Esophagus squamous epithelium (tissue), 5 donors: Measurements from ENCODE around the gene GRN. TPM values are rescaled to one million over a fixed set of nuclear protein-coding genes. Genes with fewer than 3 reads are reported as not detected.

Experiments
- DNase-seq: peaks from one replicate; lab custom pipeline; 2025; lab: John Stamatoyannopoulos, UW
- H3K27ac ChIP-seq, 4 donors: fragments of 200-600 bp; sonication (generic); one replicate each; pipeline ENCODE4 v1.5.1; 2016 to 2019; ENCODE audit warnings: mild to moderate bottlenecking in 1 of 4
- H3K27me3 ChIP-seq, 4 donors: fragments of 200-600 bp; sonication (generic); 1 replicate in 3 of 4; 2 replicates in 1 of 4; pipeline versions ENCODE4 v1.5.1 to v1.6.0; 2017 to 2021; ENCODE audit warnings: antibody characterized with exemption in 1 of 4
- H3K36me3 ChIP-seq, 3 donors: fragments of 200-600 bp; sonication (generic); one replicate each; pipeline ENCODE4 v1.5.1; 2016 to 2019
- H3K4me1 ChIP-seq, 3 donors: fragments of 200-600 bp; sonication (generic); one replicate each; pipeline ENCODE4 v1.5.1; 2017 to 2019
- H3K4me3 ChIP-seq, 4 donors: fragments of 200-600 bp; sonication (generic); 1 replicate in 3 of 4; 2 replicates in 1 of 4; pipeline ENCODE4 v1.5.1; 2016 to 2019; ENCODE audit warnings: mild to moderate bottlenecking in 2 of 4, moderate library complexity in 1 of 4
- H3K9me3 ChIP-seq, 3 donors: fragments of 200-600 bp; sonication (generic); one replicate each; pipeline ENCODE4 v1.5.1; 2016 to 2019
- CTCF ChIP-seq, 6 experiments: fragments of 450-650 bp in 4 of 6; fragments of 200-600 bp in 2 of 6; sonication (generic) in 2 of 6; IDR thresholded peaks; one replicate each; pipeline ENCODE4 v1.5.1; 2016 to 2019; ENCODE audit warnings: antibody characterized with exemption in 6 of 6, mild to moderate bottlenecking in 4 of 6, moderate library complexity in 4 of 6
- POLR2A ChIP-seq, 4 donors: fragments of 450-650 bp; IDR thresholded peaks; one replicate each; pipeline ENCODE4 v1.6.1; 2017; ENCODE audit warnings: antibody characterized with exemption in 4 of 4, mild to moderate bottlenecking in 4 of 4, moderate library complexity in 3 of 4
- WGBS, 2 donors: methylation state at CpG; one replicate each; pipeline ENCODE4 v1.1.5; 2018; 5-methylcytosine and 5-hydroxymethylcytosine counted together
- intact Hi-C: fragments of 100-400 bp; cut with DNase I; formaldehyde crosslinking; loops from one replicate; pipeline ENCODE4 v1.15.0; 2022
- total RNA-seq, 4 donors: library from RNA; depleted of rRNA; stranded (reverse); fragments of >200 nt; gene quantifications; one replicate each; pipeline ENCODE4 v1.1.0, GENCODE V29; 2016
- donor health status: DM: yes; HTN: yes; CAD: no.

The GRN gene
- total RNA-seq, 4 donors from 2014 or later = 428 to 1,204 (median 642) TPM

- peak overlapping the region; percentile 32 to 66 (median 60) for H3K4me3 ChIP-seq
- H3K27me3 ChIP-seq = peaks cover 0 to 23% (median 0%) of the 10 kb centered on the region in 4 donors
- H3K27ac ChIP-seq = peak overlapping the region in 2 of 4 donors; percentile 2 to 61
- DNase-seq = no peak
- WGBS, 2 donors = 8 to 12% methylated on average over 7 to 10 of the region's 68 CpGs
- peaks cover 7 to 20% (median 15%) of the 10 kb centered on the region in 3 donors for H3K4me1 ChIP-seq
- TF ChIP-seq POLR2A (IDR thresholded peaks at IDR 0.05) = peak in 1 of 4 donors; percentile 37
- peak in 1 of 6 experiments; percentile 26 for TF ChIP-seq CTCF (IDR thresholded peaks at IDR 0.05)
- no peaks in the 10 kb centered on the region for H3K36me3 ChIP-seq
- H3K9me3 ChIP-seq = no peaks in the 10 kb centered on the region
- intact Hi-C loops = no loop called here
Observed at GRCh38 chr17:44385287-44386181, 40.4 kb downstream of the GRN start.

GRCh38 chr17:44386182-44386525 lies 41.1 kb downstream of the GRN start:
- H3K27me3 ChIP-seq = peaks cover 0 to 23% (median 0%) of the 10 kb centered on the region in 4 donors
- TF ChIP-seq POLR2A (IDR thresholded peaks at IDR 0.05) (no peak), CTCF (IDR thresholded peaks at IDR 0.05) (no peak)
- 39 to 42% methylated on average over 10 of the region's 10 CpGs for WGBS, 2 donors
- peak overlapping the region in 3 of 4 donors; percentile 56 to 66 (median 65) for H3K4me3 ChIP-seq
- H3K4me1 ChIP-seq = peaks cover 7 to 20% (median 15%) of the 10 kb centered on the region in 3 donors
- no peaks in the 10 kb centered on the region for H3K36me3 ChIP-seq
- intact Hi-C loops = no loop called here
- no peak overlapping the region for H3K27ac ChIP-seq
- no peak for DNase-seq
- H3K9me3 ChIP-seq = no peaks in the 10 kb centered on the region

DNA sequence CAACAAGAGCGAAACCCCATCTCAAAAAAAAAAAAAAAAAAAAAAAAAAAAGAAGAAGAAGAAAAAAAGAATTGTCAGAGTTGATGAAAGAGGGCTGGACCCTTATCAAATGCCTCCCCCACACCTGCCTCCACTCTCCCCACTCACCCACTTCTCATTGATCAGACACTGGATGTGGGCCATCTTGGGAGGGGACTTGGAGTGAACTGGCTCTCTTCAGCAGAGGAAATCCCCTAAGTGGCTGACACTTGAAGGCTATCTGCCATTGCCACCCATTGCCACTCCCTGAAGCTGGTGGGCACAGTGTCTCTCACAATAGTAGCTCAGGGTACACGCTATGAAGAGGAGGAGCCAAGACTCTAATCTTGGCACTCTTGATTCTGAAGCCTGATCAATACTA lies 42.7 kb downstream of the GRN start:
- intact Hi-C loops = no loop called here
- DNase-seq = no peak
- no peaks in the 10 kb centered on the region for H3K9me3 ChIP-seq

GRCh38 chr17:44389281-44389680 lies 44.2 kb downstream of the GRN start, which contains the start of gene ITGA2B:
ITGA2B (minus strand) TSS chr17:44389649; CDS start chr17:44389473, 176 bp downstream.
- no peaks in the 10 kb centered on the region for H3K36me3 ChIP-seq

More for the DNA sequence above, 42.7 kb downstream of the GRN start:
- TF ChIP-seq POLR2A (IDR thresholded peaks at IDR 0.05) (no peak), CTCF (IDR thresholded peaks at IDR 0.05) (no peak)
- Histone ChIP-seq H3K36me3 (no peaks in the 10 kb centered on the region), H3K4me3 (no peak overlapping the region), H3K4me1 (peaks cover 7 to 20% (median 15%) of the 10 kb centered on the region in 3 donors), H3K27me3 (peaks cover 0 to 23% (median 0%) of the 10 kb centered on the region in 4 donors), H3K27ac (no peak overlapping the region)
- 67 to 91% methylated on average over 1 of the region's 2 CpGs for WGBS, 2 donors

More at GRCh38 chr17:44389281-44389680, 44.2 kb downstream of the GRN start, which contains the start of gene ITGA2B:
- peaks cover 7 to 19% (median 15%) of the 10 kb centered on the region in 3 donors for H3K4me1 ChIP-seq
- TF ChIP-seq CTCF (IDR thresholded peaks at IDR 0.05) (no peak), POLR2A (IDR thresholded peaks at IDR 0.05) (no peak)
- 33 to 46% methylated on average over 1 of the region's 1 CpG for WGBS, 2 donors
- H3K9me3 ChIP-seq = no peaks in the 10 kb centered on the region
- H3K27me3 ChIP-seq = peaks cover 0 to 17% (median 0%) of the 10 kb centered on the region in 4 donors
- no peak within 1 kb of the TSS for H3K27ac ChIP-seq
- intact Hi-C loops = no loop called here
- DNase-seq = no peak
- no peak within 1 kb of the TSS for H3K4me3 ChIP-seq
